Colonic mucosa (tissue), 4 donors: Measurements from ENCODE around the gene ZNF516. TPM values are rescaled to one million over a fixed set of nuclear protein-coding genes. Genes with fewer than 3 reads are reported as not detected.
A peak's percentile ranks its signal among the peaks of the same experiment; 100 is the strongest.
"Not testable (repeated sequence)": the region's sequence is repeated elsewhere in the genome, so short reads cannot be mapped to it uniquely, and the experiment has no call there.

Experiments
- DNase-seq: peaks from one replicate; pipeline ENCODE4 v3.0.0-alpha.2; 2020
- H3K27ac ChIP-seq: fragments of 200-600 bp; one replicate; pipeline ENCODE4 v1.8.0; 2021
- H3K27me3 ChIP-seq: fragments of 200-600 bp; one replicate; pipeline ENCODE4 v1.8.0; 2021
- H3K36me3 ChIP-seq: fragments of 200-600 bp; one replicate; pipeline ENCODE4 v1.8.0; 2021
- H3K4me1 ChIP-seq: fragments of 200-600 bp; one replicate; pipeline ENCODE4 v1.8.0; 2021; ENCODE audit warnings: mild to moderate bottlenecking
- H3K4me3 ChIP-seq: fragments of 200-600 bp; one replicate; pipeline ENCODE4 v1.8.0; 2021
- H3K9ac ChIP-seq, 2 donors: one replicate each; pipeline ENCODE4 v1.7.0; 2013; ENCODE audit warnings: control low read depth in 2 of 2, low read depth in 2 of 2, low read length in 2 of 2
- H3K9me3 ChIP-seq: fragments of 200-600 bp; one replicate; pipeline ENCODE4 v1.8.0; 2021
- CTCF ChIP-seq: fragments of 200-600 bp; IDR thresholded peaks from one replicate; pipeline ENCODE4 v1.8.0; 2022; ENCODE audit warnings: antibody characterized with exemption, mild to moderate bottlenecking
- intact Hi-C: fragments of 100-400 bp; cut with DNase I; formaldehyde crosslinking; loops from one replicate; pipeline ENCODE4 v1.14.1; 2022
- total RNA-seq, 2 donors: library from RNA; stranded (reverse); fragmentation: NEBNext Ultra II Directional in 1 of 2; extraction: Animal tissue kit (Norgen Biotek cat#: 25700) in 1 of 2; gene quantifications; one replicate each; pipeline ENCODE4 v1.2.1, GENCODE V29; 2021
- donor health status: healthy.
- donor health status: DM: no; HTN: no; CAD: no.
- donor health status: DM: no; HTN: no; CAD: no.

The ZNF516 gene
- total RNA-seq = 10 to 100 TPM; 15.2 to 21.3 TPM

GRCh38 chr18:76495006-76495370 lies at the start of gene ZNF516:
ZNF516 (minus strand) TSS chr18:76495242; CDS start chr18:76443054, 52,188 bp downstream.
- no peak for TF ChIP-seq CTCF
- H3K36me3 ChIP-seq = no peaks in the 10 kb centered on the region
- no peak for DNase-seq
- no peaks in the 10 kb centered on the region for H3K9me3 ChIP-seq
- no peaks in the 10 kb centered on the region for H3K27me3 ChIP-seq
- peak within 1 kb of the TSS; percentile 86 to 96 for H3K9ac ChIP-seq
- H3K27ac ChIP-seq = peak within 1 kb of the TSS; percentile 78
- no peaks in the 10 kb centered on the region for H3K4me1 ChIP-seq
- H3K4me3 ChIP-seq = peak within 1 kb of the TSS; percentile 75
- intact Hi-C loops = no loop called here

GRCh38 chr18:76538846-76539245 lies 43.8 kb upstream of the ZNF516 start:
- H3K27me3 ChIP-seq = no peaks in the 10 kb centered on the region
- H3K9ac ChIP-seq = no peak overlapping the region
- H3K4me3 ChIP-seq = no peak overlapping the region
- H3K4me1 ChIP-seq = no peaks in the 10 kb centered on the region
- intact Hi-C loops = no loop called here
- DNase-seq = no peak
- H3K36me3 ChIP-seq = no peaks in the 10 kb centered on the region
- H3K27ac ChIP-seq = no peak overlapping the region
- H3K9me3 ChIP-seq = no peaks in the 10 kb centered on the region
- TF ChIP-seq CTCF = no peak

- no peaks in the 10 kb centered on the region for H3K36me3 ChIP-seq
- no peaks in the 10 kb centered on the region for H3K27me3 ChIP-seq
- no peak for TF ChIP-seq CTCF
- H3K4me1 ChIP-seq = no peaks in the 10 kb centered on the region
- intact Hi-C loops = no loop called here
- H3K4me3 ChIP-seq = no peak overlapping the region
- no peak for DNase-seq
- H3K27ac ChIP-seq = no peak overlapping the region
- no peak overlapping the region for H3K9ac ChIP-seq
- H3K9me3 ChIP-seq = no peaks in the 10 kb centered on the region
Measured at GRCh38 chr18:76537621-76538020, 42.6 kb upstream of the ZNF516 start.

GRCh38 chr18:76536593-76536992 lies 41.6 kb upstream of the ZNF516 start:
- intact Hi-C loops, H3K27me3 ChIP-seq, H3K36me3 ChIP-seq: not testable (repeated sequence)

GRCh38 chr18:76532875-76533274 lies 37.8 kb upstream of the ZNF516 start:
- DNase-seq = no peak
- Histone ChIP-seq H3K9me3 (no peaks in the 10 kb centered on the region), H3K4me1 (no peaks in the 10 kb centered on the region), H3K27ac (no peak overlapping the region), H3K27me3 (no peaks in the 10 kb centered on the region), H3K4me3 (no peak overlapping the region), H3K9ac (no peak overlapping the region), H3K36me3 (no peaks in the 10 kb centered on the region)
- intact Hi-C loops = no loop called here
- no peak for TF ChIP-seq CTCF

More at GRCh38 chr18:76536593-76536992, 41.6 kb upstream of the ZNF516 start:
- not testable (repeated sequence) for H3K4me3 ChIP-seq, H3K4me1 ChIP-seq, H3K9ac ChIP-seq, H3K27ac ChIP-seq, H3K9me3 ChIP-seq, DNase-seq

GRCh38 chr18:76530846-76531245 lies 35.8 kb upstream of the ZNF516 start:
- H3K9ac ChIP-seq = no peak overlapping the region
- H3K4me3 ChIP-seq = no peak overlapping the region
- no peaks in the 10 kb centered on the region for H3K36me3 ChIP-seq
- no peaks in the 10 kb centered on the region for H3K27me3 ChIP-seq
- intact Hi-C loops = no loop called here
- no peak for DNase-seq
- TF ChIP-seq CTCF = no peak
- H3K4me1 ChIP-seq = no peaks in the 10 kb centered on the region
- no peak overlapping the region for H3K27ac ChIP-seq
- H3K9me3 ChIP-seq = no peaks in the 10 kb centered on the region
